Endodermal cell (in vitro differentiated cells): ENCODE results near the gene MICU2. TPM values are rescaled to one million over a fixed set of nuclear protein-coding genes. Genes with fewer than 3 reads are reported as not detected.
A peak's percentile ranks its signal among the peaks of the same experiment; 100 is the strongest.

Source experiments
- DNase-seq: peaks from one replicate; pipeline ENCODE4 v3.0.0-alpha.2; 2017
- H3K27ac ChIP-seq: 2 replicates; pipeline ENCODE4 v1.5.1; 2013; ENCODE audit warnings: mild to moderate bottlenecking, low read depth, low read length, moderate library complexity
- H3K27me3 ChIP-seq: 2 replicates; pipeline ENCODE4 v1.6.1; 2013; ENCODE audit warnings: mild to moderate bottlenecking, low read length, moderate library complexity; ENCODE audit not compliant: insufficient read depth, control insufficient read depth, poor library complexity, severe bottlenecking
- H3K36me3 ChIP-seq: 2 replicates; pipeline ENCODE4 v1.7.0; 2013; ENCODE audit warnings: mild to moderate bottlenecking, low read length, moderate library complexity; ENCODE audit not compliant: control insufficient read depth, insufficient read depth
- H3K4me1 ChIP-seq: one replicate; pipeline ENCODE4 v1.7.0; 2013; ENCODE audit warnings: low read length; ENCODE audit not compliant: control insufficient read depth, insufficient read depth
- H3K4me3 ChIP-seq: 2 replicates; pipeline ENCODE4 v1.5.1; 2013; ENCODE audit warnings: mild to moderate bottlenecking, low read length, moderate library complexity
- H3K9ac ChIP-seq: 2 replicates; pipeline ENCODE4 v1.6.1; 2013; ENCODE audit warnings: mild to moderate bottlenecking, low read length, moderate library complexity; ENCODE audit not compliant: poor library complexity, severe bottlenecking; ENCODE audit errors: extremely low read depth
- H3K9me3 ChIP-seq: 2 replicates; pipeline ENCODE4 v1.6.1; 2013; ENCODE audit warnings: mild to moderate bottlenecking, low read length, moderate library complexity; ENCODE audit not compliant: control insufficient read depth
- H3K27ac Mint-ChIP-seq: 2 replicates; pipeline ENCODE4 v1.8.0; 2020; ENCODE audit warnings: mixed read lengths
- H3K27me3 Mint-ChIP-seq: 2 replicates; pipeline ENCODE4 v1.8.0; 2021; ENCODE audit warnings: mild to moderate bottlenecking, mixed read lengths; ENCODE audit not compliant: insufficient read depth
- H3K36me3 Mint-ChIP-seq: 2 replicates; pipeline ENCODE4 v1.8.0; 2020; ENCODE audit warnings: low read depth, mixed read lengths
- H3K4me1 Mint-ChIP-seq: 2 replicates; pipeline ENCODE4 v1.8.0; 2020; ENCODE audit warnings: mixed read lengths
- H3K4me3 Mint-ChIP-seq: 2 replicates; pipeline ENCODE4 v1.8.0; 2020; ENCODE audit warnings: mild to moderate bottlenecking, moderate library complexity, mixed read lengths
- H3K9me3 Mint-ChIP-seq: 2 replicates; pipeline ENCODE4 v1.8.0; 2020; ENCODE audit warnings: mild to moderate bottlenecking, mixed read lengths
- WGBS, 2 experiments: methylation state at CpG; one replicate each; pipeline versions ENCODE4 v1.1.5 to v1.1.7; 2013; ENCODE audit warnings: missing lambda C conversion rate in 2 of 2, mixed read lengths in 1 of 2; ENCODE audit not compliant: insufficient coverage in 1 of 2, insufficient read length in 1 of 2; 5-methylcytosine and 5-hydroxymethylcytosine counted together
- total RNA-seq, 2 donors: library from RNA; stranded (reverse); fragmentation: NEBNext Ultra II Directional in 1 of 2; extraction: Animal tissue kit (Norgen Biotek cat#: 25700) in 1 of 2; gene quantifications; 2 replicates in 1 of 2; 3 replicates in 1 of 2; pipeline ENCODE4 v1.2.1, GENCODE V29; 2021
- TF ChIP-seq, protein P1 (sequence below): fragments of 200-600 bp; sonication (generic); conservative IDR thresholded peaks from 2 replicates; pipeline ENCODE4 v1.5.0; 2021; ENCODE audit warnings: antibody characterized with exemption, mild to moderate bottlenecking

Gene MICU2
- total RNA-seq, 2 donors from 2014 or later = 39.1 to 45.7 TPM

GRCh38 chr13:21453387-21454081 lies 150.4 kb downstream of the MICU2 start:
- no peaks in the 10 kb centered on the region for H3K27me3 ChIP-seq
- no peaks in the 10 kb centered on the region for H3K27me3 Mint-ChIP-seq
- peaks cover 44% of the 10 kb centered on the region for H3K36me3 Mint-ChIP-seq
- no peaks in the 10 kb centered on the region for H3K4me1 ChIP-seq
- peaks cover 37% of the 10 kb centered on the region for H3K9me3 Mint-ChIP-seq
- no peak overlapping the region for H3K9ac ChIP-seq
- H3K4me3 ChIP-seq = peak overlapping the region; percentile 10
- no peak overlapping the region for H3K4me3 Mint-ChIP-seq
- no peak for DNase-seq
- H3K4me1 Mint-ChIP-seq = peaks cover 14% of the 10 kb centered on the region
- peaks cover 40% of the 10 kb centered on the region for H3K9me3 ChIP-seq
- TF ChIP-seq, protein P1, sequence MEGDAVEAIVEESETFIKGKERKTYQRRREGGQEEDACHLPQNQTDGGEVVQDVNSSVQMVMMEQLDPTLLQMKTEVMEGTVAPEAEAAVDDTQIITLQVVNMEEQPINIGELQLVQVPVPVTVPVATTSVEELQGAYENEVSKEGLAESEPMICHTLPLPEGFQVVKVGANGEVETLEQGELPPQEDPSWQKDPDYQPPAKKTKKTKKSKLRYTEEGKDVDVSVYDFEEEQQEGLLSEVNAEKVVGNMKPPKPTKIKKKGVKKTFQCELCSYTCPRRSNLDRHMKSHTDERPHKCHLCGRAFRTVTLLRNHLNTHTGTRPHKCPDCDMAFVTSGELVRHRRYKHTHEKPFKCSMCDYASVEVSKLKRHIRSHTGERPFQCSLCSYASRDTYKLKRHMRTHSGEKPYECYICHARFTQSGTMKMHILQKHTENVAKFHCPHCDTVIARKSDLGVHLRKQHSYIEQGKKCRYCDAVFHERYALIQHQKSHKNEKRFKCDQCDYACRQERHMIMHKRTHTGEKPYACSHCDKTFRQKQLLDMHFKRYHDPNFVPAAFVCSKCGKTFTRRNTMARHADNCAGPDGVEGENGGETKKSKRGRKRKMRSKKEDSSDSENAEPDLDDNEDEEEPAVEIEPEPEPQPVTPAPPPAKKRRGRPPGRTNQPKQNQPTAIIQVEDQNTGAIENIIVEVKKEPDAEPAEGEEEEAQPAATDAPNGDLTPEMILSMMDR = no peak
- H3K36me3 ChIP-seq = peaks cover 8% of the 10 kb centered on the region
- WGBS, 2 experiments = 94 to 98% methylated on average over 3 to 6 of the region's 6 CpGs
- H3K27ac ChIP-seq = no peak overlapping the region
- no peak overlapping the region for H3K27ac Mint-ChIP-seq

DNA sequence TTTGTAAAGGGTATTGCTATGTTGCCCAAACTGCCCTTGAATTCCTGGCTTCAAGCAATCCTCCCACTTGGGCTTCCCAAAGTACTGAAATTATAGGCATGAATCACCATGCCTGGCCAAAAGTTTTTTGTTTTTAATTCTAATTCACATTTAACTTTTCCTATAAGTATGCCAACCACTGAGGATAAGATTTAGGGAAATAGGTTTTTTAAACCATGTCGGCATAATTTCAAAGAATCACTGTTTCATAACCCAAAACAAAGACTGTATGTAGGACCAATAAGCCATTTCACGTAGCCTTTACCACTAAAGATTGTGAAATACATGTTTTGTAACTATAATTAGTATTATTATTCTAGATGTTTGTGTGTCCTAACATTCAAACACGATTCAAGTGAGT lies 153.0 kb downstream of the MICU2 start:
- TF ChIP-seq, protein P1 = no peak
- no peaks in the 10 kb centered on the region for H3K27me3 Mint-ChIP-seq

GRCh38 chr13:21446656-21447055 lies 157.3 kb downstream of the MICU2 start:
- DNase-seq = no peak
- Histone ChIP-seq H3K4me3 (no peak overlapping the region), H3K27ac (no peak overlapping the region), H3K36me3 (peaks cover 25% of the 10 kb centered on the region), H3K9ac (no peak overlapping the region), H3K27me3 (no peaks in the 10 kb centered on the region), H3K9me3 (peaks cover 53% of the 10 kb centered on the region), H3K4me1 (no peaks in the 10 kb centered on the region)
- TF ChIP-seq, protein P1 = no peak
- H3K4me1 Mint-ChIP-seq = no peaks in the 10 kb centered on the region
- H3K9me3 Mint-ChIP-seq = peaks cover 40% of the 10 kb centered on the region
- no peaks in the 10 kb centered on the region for H3K27me3 Mint-ChIP-seq
- H3K27ac Mint-ChIP-seq = no peak overlapping the region
- H3K4me3 Mint-ChIP-seq = no peak overlapping the region
- H3K36me3 Mint-ChIP-seq = peaks cover 51% of the 10 kb centered on the region
- 89 to 92% methylated on average over 1 of the region's 2 CpGs for WGBS, 2 experiments

More for the DNA sequence above, 153.0 kb downstream of the MICU2 start:
- no peak overlapping the region for H3K4me3 ChIP-seq
- H3K9me3 ChIP-seq = peaks cover 52% of the 10 kb centered on the region
- H3K27me3 ChIP-seq = no peaks in the 10 kb centered on the region
- Mint-ChIP-seq H3K9me3 (peaks cover 47% of the 10 kb centered on the region), H3K27ac (no peak overlapping the region), H3K4me1 (no peaks in the 10 kb centered on the region), H3K36me3 (peaks cover 50% of the 10 kb centered on the region), H3K4me3 (no peak overlapping the region)
- H3K4me1 ChIP-seq = no peaks in the 10 kb centered on the region
- H3K36me3 ChIP-seq = peaks cover 12% of the 10 kb centered on the region
- H3K9ac ChIP-seq = no peak overlapping the region
- 95 to 100% methylated on average over 1 to 2 of the region's 3 CpGs for WGBS, 2 experiments
- no peak for DNase-seq
- no peak overlapping the region for H3K27ac ChIP-seq
